GM12873 (cell line): ENCODE data around the gene ZPLD1.

Experiments
- CTCF ChIP-seq: IDR thresholded peaks from 2 replicates; pipeline ENCODE4 v1.5.1; 2012; ENCODE audit warnings: low read depth, mild to moderate bottlenecking, moderate library complexity, low read length, control low read depth; ENCODE audit not compliant: insufficient read depth; ENCODE audit errors: missing control alignments

Gene ZPLD1

DNA sequence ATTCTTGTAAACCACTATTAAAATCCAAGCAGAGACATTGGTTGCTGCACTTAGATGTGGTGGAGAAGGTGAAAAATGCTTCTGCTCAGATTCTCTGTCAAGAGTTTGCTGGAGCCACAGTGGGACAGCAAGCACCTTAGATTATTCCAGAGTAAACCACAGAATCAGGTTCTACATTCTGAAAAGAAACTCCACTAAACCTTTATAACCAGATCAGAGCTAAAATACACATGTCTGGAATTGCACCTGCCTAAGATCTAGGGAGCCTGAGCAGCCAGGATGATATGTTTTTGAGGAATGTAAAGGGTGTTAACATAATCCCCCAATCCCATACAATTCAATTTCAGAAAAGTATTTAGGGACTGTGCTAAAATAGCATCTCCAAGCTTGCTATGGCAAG, at the start of gene ZPLD1:
Gene ZPLD1, plus strand, starts transcription at position 301 of the 400 bp plus-strand sequence. CDS start 3,473 bp downstream, outside the sequence.
- TF ChIP-seq CTCF, result no peak

DNA sequence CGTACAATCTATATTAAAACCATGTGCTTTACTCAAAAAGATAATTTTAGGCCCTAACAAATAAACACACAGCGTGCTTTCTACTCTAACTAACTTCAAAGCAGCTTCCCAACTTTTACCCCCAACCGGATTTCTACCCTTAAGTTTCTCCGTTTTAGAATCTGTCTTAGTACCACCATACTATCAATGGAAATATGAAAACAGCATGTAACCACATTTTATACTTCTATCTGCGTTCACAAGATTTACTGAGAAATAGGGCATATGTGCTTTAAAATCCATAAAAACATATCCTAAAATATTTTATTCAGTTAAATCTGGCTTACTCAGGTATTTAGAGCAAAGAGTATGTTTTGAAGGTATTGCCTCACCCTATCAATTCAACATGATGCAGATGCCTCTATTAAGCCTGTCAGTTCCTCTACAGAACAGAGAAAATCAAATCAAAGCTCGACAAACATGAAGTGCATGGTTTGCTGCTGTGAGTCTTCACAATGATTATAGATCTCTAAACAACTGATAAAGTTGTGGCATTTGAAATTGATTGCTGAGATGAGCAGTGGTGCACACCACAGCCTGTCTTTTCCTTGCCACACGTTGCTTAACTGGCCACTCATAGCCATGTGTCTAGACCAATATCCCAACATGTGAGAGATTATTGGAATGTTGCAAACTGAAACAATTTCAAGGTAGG, 44.5 kb upstream of the ZPLD1 start:
- TF ChIP-seq CTCF, result no peak

DNA sequence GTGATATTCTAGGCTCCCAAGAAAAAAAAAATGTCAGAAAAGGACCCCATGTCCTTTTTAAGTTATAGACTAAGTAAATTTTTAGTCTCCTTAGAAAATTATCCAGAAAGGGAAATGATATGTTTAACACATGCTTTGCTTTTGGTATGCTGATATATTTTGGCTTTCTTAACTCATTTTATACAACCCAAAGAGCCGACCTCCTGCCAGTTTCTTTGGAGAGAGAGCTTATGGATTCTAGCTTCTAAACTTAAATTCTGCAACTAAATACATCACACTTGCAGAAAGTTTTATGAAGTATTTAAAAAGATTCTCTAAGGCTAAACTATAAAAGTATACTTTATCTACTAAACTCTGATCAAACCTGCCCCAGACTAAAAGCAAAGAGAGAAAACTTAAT, 43.9 kb upstream of the ZPLD1 start:
- TF ChIP-seq CTCF, result no peak

DNA sequence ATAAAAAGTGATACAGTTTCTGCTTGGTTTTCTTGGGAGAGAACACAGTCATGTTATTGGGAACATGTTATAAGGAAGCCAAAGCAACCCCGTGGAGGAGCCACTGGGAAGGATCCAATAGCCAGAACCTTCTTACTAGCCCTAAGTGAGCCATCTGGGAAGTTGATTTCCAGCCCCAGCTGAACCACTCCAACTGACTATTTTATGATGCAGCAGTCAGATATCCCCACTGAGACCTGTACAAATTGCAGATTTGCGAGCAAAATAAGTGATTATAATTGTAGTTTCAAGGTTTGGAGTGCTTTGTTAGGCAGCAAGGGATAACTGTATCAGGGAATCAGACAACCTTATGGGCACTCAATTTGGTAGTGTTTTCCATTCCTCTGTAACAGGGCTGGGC, 43.3 kb upstream of the ZPLD1 start:
- no peak for TF ChIP-seq CTCF

- TF ChIP-seq CTCF, result no peak
Observed at GRCh38 chr3:102394517-102394916, 40.3 kb upstream of the ZPLD1 start.

- TF ChIP-seq CTCF, result no peak
Observed at GRCh38 chr3:102398176-102398575, 36.6 kb upstream of the ZPLD1 start.

GRCh38 chr3:102398666-102399065, 36.1 kb upstream of the ZPLD1 start:
- TF ChIP-seq CTCF, result no peak
